Breast epithelium (tissue), 4 donors: Measurements from ENCODE around the gene DARS2. TPM values are rescaled to one million over a fixed set of nuclear protein-coding genes. Genes with fewer than 3 reads are reported as not detected.

ENCODE experiments used
- DNase-seq, 2 donors: peaks; one replicate each; pipeline ENCODE4 v3.0.0-alpha.2; 2019; ENCODE audit warnings: low spot score in 2 of 2
- H3K27ac ChIP-seq, 2 donors: fragments of 200-600 bp; sonication (generic) in 1 of 2; one replicate each; pipeline ENCODE4 v1.5.1; 2016 to 2019; ENCODE audit warnings: mild to moderate bottlenecking in 1 of 2
- H3K27me3 ChIP-seq, 2 donors: fragments of 200-600 bp; sonication (generic) in 1 of 2; one replicate each; pipeline versions ENCODE4 v1.5.1 to v1.6.0; 2017 to 2019; ENCODE audit warnings: control low read depth in 1 of 2, mild to moderate bottlenecking in 1 of 2
- H3K36me3 ChIP-seq: fragments of 200-600 bp; one replicate; pipeline ENCODE4 v1.5.1; 2019
- H3K4me1 ChIP-seq, 2 donors: fragments of 200-600 bp; sonication (generic); one replicate each; pipeline ENCODE4 v1.5.1; 2016 to 2019; ENCODE audit warnings: control low read depth in 1 of 2
- H3K4me3 ChIP-seq, 3 donors: fragments of 200-600 bp; sonication (generic); 1 replicate in 2 of 3; 2 replicates in 1 of 3; pipeline ENCODE4 v1.5.1; 2016 to 2019; ENCODE audit warnings: mild to moderate bottlenecking in 3 of 3, moderate library complexity in 2 of 3
- H3K9me3 ChIP-seq, 2 donors: fragments of 200-600 bp; sonication (generic) in 1 of 2; one replicate each; pipeline ENCODE4 v1.5.1; 2016 to 2019; ENCODE audit warnings: control low read depth in 1 of 2
- CTCF ChIP-seq, 3 donors: fragments of 450-650 bp; IDR thresholded peaks; one replicate each; pipeline ENCODE4 v1.5.1; 2016 to 2017; ENCODE audit warnings: antibody characterized with exemption in 3 of 3, mild to moderate bottlenecking in 3 of 3, moderate library complexity in 3 of 3
- POLR2A ChIP-seq: fragments of 450-650 bp; IDR thresholded peaks from one replicate; pipeline ENCODE4 v1.6.1; 2016; ENCODE audit warnings: antibody characterized with exemption, mild to moderate bottlenecking, moderate library complexity
- POLR2AphosphoS5 ChIP-seq, 3 donors: sonication (generic); formaldehyde crosslinking; IDR thresholded peaks; one replicate each; pipeline ENCODE4 v1.6.1; 2017; ENCODE audit warnings: antibody characterized with exemption in 3 of 3
- intact Hi-C: fragments of 100-400 bp; cut with DNase I; formaldehyde crosslinking; loops from one replicate; pipeline ENCODE4 v1.15.1; 2023; ENCODE audit warnings: low total_unique reads
- total RNA-seq, 3 donors: library from RNA; depleted of rRNA; stranded (reverse); fragments of >200 nt; gene quantifications; one replicate each; pipeline ENCODE4 v1.1.0, GENCODE V29; 2016

Gene DARS2
- total RNA-seq, 3 donors from 2014 or later, result 9.4 to 15.8 (median 14.1) TPM

DNA sequence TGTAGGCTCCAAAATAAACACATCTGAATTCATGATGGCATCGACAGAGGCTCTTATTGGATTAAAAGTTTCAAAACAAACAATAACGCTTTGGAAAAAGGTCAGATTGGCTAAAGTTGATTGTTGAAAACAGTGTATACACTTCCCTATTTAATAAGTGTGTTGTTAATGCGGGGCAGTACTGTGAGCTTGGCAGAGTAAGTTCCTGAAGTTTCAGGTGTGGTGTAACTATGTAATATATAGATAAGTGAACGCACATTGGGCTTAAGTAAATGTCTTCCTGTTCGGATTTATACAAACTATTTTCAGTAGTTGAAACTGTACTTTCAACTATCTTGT, 44.5 kb downstream of the DARS2 start:
- Histone ChIP-seq H3K4me3 (peak overlapping the region; percentile 76 to 84 (median 81)), H3K27ac (peak overlapping the region; percentile 95 to 96), H3K27me3 (no peaks in the 10 kb centered on the region), H3K4me1 (peaks cover 0 to 4% of the 10 kb centered on the region in 2 donors), H3K36me3 (no peaks in the 10 kb centered on the region), H3K9me3 (no peaks in the 10 kb centered on the region)
- no peak for DNase-seq
- no peak for TF ChIP-seq CTCF (IDR thresholded peaks at IDR 0.05)
- TF ChIP-seq POLR2AphosphoS5 (IDR thresholded peaks at IDR 0.05), result no peak
- no peak for TF ChIP-seq POLR2A
- intact Hi-C loops, result no loop called here

DNA sequence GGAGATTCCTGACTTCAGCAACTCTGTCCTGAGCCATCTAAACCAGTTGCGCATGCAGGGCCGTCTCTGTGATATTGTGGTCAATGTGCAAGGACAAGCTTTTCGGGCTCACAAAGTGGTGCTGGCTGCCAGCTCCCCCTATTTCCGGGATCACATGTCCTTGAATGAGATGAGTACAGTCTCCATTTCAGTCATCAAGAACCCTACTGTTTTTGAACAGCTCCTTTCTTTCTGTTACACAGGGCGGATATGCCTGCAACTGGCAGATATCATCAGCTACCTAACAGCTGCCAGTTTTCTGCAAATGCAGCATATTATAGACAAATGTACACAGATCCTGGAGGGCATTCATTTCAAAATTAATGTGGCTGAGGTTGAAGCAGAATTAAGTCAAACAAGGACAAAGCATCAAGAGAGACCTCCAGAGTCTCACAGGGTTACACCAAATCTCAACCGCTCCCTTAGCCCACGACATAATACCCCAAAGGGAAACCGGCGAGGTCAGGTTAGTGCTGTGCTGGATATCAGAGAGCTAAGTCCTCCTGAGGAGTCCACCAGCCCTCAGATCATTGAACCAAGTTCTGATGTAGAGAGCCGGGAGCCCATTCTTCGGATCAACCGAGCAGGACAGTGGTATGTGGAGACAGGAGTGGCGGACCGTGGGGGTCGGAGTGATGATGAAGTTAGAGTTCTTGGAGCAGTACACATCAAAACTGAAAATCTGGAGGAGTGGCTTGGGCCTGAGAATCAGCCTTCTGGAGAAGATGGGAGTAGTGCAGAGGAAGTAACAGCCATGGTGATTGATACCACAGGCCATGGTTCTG, 46.0 kb downstream of the DARS2 start:
- Histone ChIP-seq H3K36me3 (no peaks in the 10 kb centered on the region), H3K4me1 (peaks cover 0 to 4% of the 10 kb centered on the region in 2 donors), H3K9me3 (no peaks in the 10 kb centered on the region), H3K27ac (peak overlapping the region; percentile 39 to 96), H3K4me3 (no peak overlapping the region), H3K27me3 (no peaks in the 10 kb centered on the region)
- TF ChIP-seq POLR2A (no peak), CTCF (IDR thresholded peaks at IDR 0.05) (no peak), POLR2AphosphoS5 (IDR thresholded peaks at IDR 0.05) (no peak)
- DNase-seq, result peak in 1 of 2 donors; percentile 45
- intact Hi-C loops, result no loop called here

GRCh38 chr1:173871091-173871490, 46.6 kb downstream of the DARS2 start:
- DNase-seq, result no peak
- Histone ChIP-seq H3K27me3 (no peaks in the 10 kb centered on the region), H3K4me1 (peaks cover 0 to 4% of the 10 kb centered on the region in 2 donors), H3K4me3 (no peak overlapping the region), H3K36me3 (no peaks in the 10 kb centered on the region), H3K27ac (peak overlapping the region; percentile 39 to 96), H3K9me3 (no peaks in the 10 kb centered on the region)
- intact Hi-C loops, result no loop called here
- no peak for TF ChIP-seq POLR2AphosphoS5 (IDR thresholded peaks at IDR 0.05)
- no peak for TF ChIP-seq POLR2A
- TF ChIP-seq CTCF (IDR thresholded peaks at IDR 0.05), result no peak

DNA sequence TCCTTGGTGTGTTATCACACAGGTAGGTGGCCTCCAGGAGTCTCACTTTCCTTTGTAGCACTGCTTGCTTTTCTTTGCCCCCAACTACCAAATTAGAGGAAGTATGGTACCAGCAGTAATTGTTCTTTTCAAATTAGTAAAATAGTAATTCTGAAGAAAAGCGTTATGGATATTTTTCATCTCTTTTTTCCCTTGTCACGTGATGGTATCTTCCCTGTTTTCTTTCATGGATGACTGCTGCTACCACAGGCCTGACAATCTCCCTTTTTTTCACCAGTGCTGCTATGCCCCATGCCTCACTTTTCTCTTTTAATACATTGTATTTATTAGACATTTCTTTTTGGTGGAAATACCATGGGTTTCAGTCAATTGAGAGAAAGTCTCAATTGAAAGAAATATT, 47.0 kb downstream of the DARS2 start:
- Histone ChIP-seq H3K27ac (peak overlapping the region; percentile 39 to 96), H3K4me3 (no peak overlapping the region), H3K4me1 (peaks cover 0 to 4% of the 10 kb centered on the region in 2 donors), H3K9me3 (no peaks in the 10 kb centered on the region), H3K27me3 (no peaks in the 10 kb centered on the region), H3K36me3 (no peaks in the 10 kb centered on the region)
- intact Hi-C loops, result no loop called here
- TF ChIP-seq POLR2AphosphoS5 (IDR thresholded peaks at IDR 0.05), result no peak
- TF ChIP-seq POLR2A, result no peak
- TF ChIP-seq CTCF (IDR thresholded peaks at IDR 0.05), result no peak
- no peak for DNase-seq

- no peaks in the 10 kb centered on the region for H3K36me3 ChIP-seq
- intact Hi-C loops, result no loop called here
- no peaks in the 10 kb centered on the region for H3K9me3 ChIP-seq
- no peak for TF ChIP-seq CTCF (IDR thresholded peaks at IDR 0.05)
- no peak for TF ChIP-seq POLR2A
- TF ChIP-seq POLR2AphosphoS5 (IDR thresholded peaks at IDR 0.05), result no peak
- no peaks in the 10 kb centered on the region for H3K27me3 ChIP-seq
- no peak for DNase-seq
- H3K4me3 ChIP-seq, result no peak overlapping the region
- H3K27ac ChIP-seq, result no peak overlapping the region
- no peaks in the 10 kb centered on the region for H3K4me1 ChIP-seq
Observed at GRCh38 chr1:173876732-173877131, 52.3 kb downstream of the DARS2 start.
